Endothelial cell of hepatic sinusoid (primary cell): Measurements from ENCODE around the gene MYO1B.

Source experiments
- in situ Hi-C: cut with HindIII; loops from 2 replicates; pipeline ENCODE4 v1.10.0; 2017; ENCODE audit warnings: low sequenced_read_pairs

The MYO1B gene

GRCh38 chr2:191245046-191245868 is at the start of gene MYO1B:
TSS of gene MYO1B (plus strand) at chr2:191245404. CDS start at chr2:191276896, 31,492 bp downstream.
- in situ Hi-C loops, result no loop called here

- in situ Hi-C loops, result no loop called here
Observed at GRCh38 chr2:191197096-191197495, 48.1 kb upstream of the MYO1B start.

GRCh38 chr2:191198271-191198670 is 46.9 kb upstream of the MYO1B start:
- in situ Hi-C loops, result no loop called here

- in situ Hi-C loops, result no loop called here
Observed at GRCh38 chr2:191199929-191200512, 45.2 kb upstream of the MYO1B start.

GRCh38 chr2:191200910-191201309 is 44.3 kb upstream of the MYO1B start:
- in situ Hi-C loops, result no loop called here

GRCh38 chr2:191202209-191202721 is 42.9 kb upstream of the MYO1B start:
- in situ Hi-C loops, result no loop called here

- in situ Hi-C loops, result no loop called here
Observed at GRCh38 chr2:191202881-191203397, 42.3 kb upstream of the MYO1B start.

- in situ Hi-C loops, result no loop called here
Observed at GRCh38 chr2:191204433-191204832, 40.8 kb upstream of the MYO1B start.

- in situ Hi-C loops, result no loop called here
Observed at GRCh38 chr2:191206613-191207471, 38.4 kb upstream of the MYO1B start.

GRCh38 chr2:191209340-191209739 is 35.9 kb upstream of the MYO1B start:
- in situ Hi-C loops, result no loop called here

GRCh38 chr2:191212119-191212518 is 33.1 kb upstream of the MYO1B start:
- in situ Hi-C loops, result no loop called here

- in situ Hi-C loops, result no loop called here
Observed at GRCh38 chr2:191213333-191213732, 31.9 kb upstream of the MYO1B start.

- in situ Hi-C loops, result no loop called here
Observed at GRCh38 chr2:191215230-191215629, 30.0 kb upstream of the MYO1B start.

GRCh38 chr2:191215666-191216065 is 29.5 kb upstream of the MYO1B start:
- in situ Hi-C loops, result no loop called here

- in situ Hi-C loops, result no loop called here
Observed at GRCh38 chr2:191217580-191217979, 27.6 kb upstream of the MYO1B start.

GRCh38 chr2:191218292-191218898 is 26.8 kb upstream of the MYO1B start:
- in situ Hi-C loops, result no loop called here

- in situ Hi-C loops, result loop anchor here (5.0 kb wide), 1 partner anchor 53 kb away; no protein-coding TSS in a partner anchor
Observed at GRCh38 chr2:191220671-191221070, 24.5 kb upstream of the MYO1B start.

- in situ Hi-C loops, result loop anchor here (5.0 kb wide), 1 partner anchor 54 kb away; no protein-coding TSS in a partner anchor
Observed at GRCh38 chr2:191221666-191222065, 23.5 kb upstream of the MYO1B start.

GRCh38 chr2:191222507-191222906 is 22.7 kb upstream of the MYO1B start:
- in situ Hi-C loops, result loop anchor here (5.0 kb wide), 1 partner anchor 55 kb away; no protein-coding TSS in a partner anchor

- in situ Hi-C loops, result loop anchor here (5.0 kb wide), 1 partner anchor 56 kb away; no protein-coding TSS in a partner anchor
Observed at GRCh38 chr2:191222952-191223351, 22.3 kb upstream of the MYO1B start.
